ENCODE results near the gene OPRM1.

DNA sequence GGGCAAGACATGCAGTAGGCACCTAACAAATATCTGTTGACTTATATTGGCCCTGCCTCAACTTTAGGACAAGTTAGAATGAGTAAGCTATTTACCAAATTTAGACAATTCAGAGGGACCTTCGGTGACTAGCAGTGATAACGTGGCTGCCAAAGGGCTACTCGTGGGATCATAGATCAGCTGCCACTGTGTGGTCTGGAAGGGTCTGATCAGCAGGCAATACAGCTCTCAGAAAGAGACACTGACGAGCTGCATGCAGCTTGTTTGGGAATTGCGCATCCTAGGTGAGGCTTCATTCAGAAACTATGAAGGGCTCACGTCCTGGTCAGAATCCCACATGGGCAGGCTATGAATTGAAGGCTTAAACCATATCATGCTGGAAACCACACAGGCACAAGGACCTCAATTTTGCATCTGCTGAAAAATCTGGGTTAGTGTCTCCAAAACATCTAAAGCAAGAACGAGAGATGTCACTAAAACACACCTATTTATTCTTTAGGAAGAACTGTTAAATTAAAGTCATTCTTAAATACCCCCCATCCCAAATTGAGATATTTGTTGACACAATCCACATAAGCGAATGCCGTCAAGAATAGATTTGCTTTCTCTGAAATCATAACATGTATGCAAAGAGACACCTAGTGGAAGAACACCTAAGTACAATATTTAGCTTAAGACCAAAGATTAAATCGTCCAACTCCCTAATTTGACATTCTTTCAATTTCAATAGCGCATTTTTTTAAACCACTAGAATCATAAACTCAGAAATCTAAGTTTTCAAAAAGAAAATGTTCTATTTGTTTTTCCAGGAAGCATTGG lies 238.0 kb downstream of the OPRM1 start:
- TF ChIP-seq, protein P1, sequence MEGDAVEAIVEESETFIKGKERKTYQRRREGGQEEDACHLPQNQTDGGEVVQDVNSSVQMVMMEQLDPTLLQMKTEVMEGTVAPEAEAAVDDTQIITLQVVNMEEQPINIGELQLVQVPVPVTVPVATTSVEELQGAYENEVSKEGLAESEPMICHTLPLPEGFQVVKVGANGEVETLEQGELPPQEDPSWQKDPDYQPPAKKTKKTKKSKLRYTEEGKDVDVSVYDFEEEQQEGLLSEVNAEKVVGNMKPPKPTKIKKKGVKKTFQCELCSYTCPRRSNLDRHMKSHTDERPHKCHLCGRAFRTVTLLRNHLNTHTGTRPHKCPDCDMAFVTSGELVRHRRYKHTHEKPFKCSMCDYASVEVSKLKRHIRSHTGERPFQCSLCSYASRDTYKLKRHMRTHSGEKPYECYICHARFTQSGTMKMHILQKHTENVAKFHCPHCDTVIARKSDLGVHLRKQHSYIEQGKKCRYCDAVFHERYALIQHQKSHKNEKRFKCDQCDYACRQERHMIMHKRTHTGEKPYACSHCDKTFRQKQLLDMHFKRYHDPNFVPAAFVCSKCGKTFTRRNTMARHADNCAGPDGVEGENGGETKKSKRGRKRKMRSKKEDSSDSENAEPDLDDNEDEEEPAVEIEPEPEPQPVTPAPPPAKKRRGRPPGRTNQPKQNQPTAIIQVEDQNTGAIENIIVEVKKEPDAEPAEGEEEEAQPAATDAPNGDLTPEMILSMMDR (IDR thresholded peaks at IDR 0.05): peak; percentile 21 to 75 (median 64)
- TF ChIP-seq POLR2A (IDR thresholded peaks at IDR 0.05): no peak

Data from Peyer's patch (tissue), 4 donors.